ENCODE measurements around the gene OR7E24. TPM values are rescaled to one million over a fixed set of nuclear protein-coding genes. Genes with fewer than 3 reads are reported as not detected.
A peak's percentile ranks its signal among the peaks of the same experiment; 100 is the strongest.
"Not testable (repeated sequence)": the region's sequence is repeated elsewhere in the genome, so short reads cannot be mapped to it uniquely, and the experiment has no call there.

OR7E24 gene
- not detected for polyA plus RNA-seq (ENCODE audit: insufficient read length)

DNA sequence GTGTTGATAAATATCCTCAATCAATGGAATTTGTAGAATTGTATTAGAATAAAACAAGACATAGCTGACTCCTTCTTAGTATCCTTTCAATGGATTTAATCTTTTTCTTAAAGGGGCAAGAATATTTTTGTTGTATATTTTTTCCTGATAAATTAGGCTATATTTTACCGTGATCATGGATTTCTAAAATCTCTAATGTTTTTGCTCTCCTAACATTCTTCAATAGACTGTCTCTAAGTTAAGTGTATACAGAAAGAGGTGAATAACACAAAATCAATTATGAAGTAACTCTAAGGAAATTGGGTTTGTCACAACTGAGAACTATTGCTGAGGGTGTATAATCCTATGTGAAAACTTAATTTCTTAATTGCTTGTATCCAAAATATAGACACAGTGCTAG lies at the start of gene OR7E24:
Gene OR7E24, plus strand, starts transcription at position 301 of the 400 bp plus-strand sequence. CDS start 114 bp downstream, outside the sequence.
- no peak for DNase-seq (ENCODE audit: low read depth)

DNA sequence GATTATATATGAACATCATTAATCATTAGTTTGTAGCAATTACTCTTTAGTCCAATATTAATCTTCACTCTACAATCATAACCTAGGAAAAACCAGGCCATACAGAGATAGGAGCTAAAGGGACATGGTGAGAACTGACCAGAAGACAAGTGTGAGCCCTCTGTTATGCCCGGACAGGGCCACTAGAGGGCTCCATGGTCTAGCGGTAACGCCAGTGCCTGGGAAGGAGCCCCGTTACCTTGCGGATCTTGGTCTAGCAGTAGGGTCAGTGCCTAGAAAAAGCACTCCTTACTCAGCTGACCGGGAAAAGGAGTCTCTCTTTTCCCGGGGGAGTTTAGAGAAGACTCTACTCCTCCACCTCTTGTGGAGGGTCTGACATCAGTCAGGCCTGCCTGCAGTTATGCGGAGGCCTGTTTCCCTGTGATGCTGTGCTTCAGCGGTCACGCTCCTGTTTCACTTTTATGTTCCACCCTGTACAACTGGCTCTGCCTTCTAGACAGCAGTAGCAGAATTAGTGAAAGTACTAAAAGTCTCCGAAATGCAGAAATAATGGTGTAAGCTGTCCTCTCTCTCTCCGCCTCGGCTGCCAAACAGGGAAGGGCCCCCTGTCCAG lies 45.1 kb upstream of the OR7E24 start:
- DNase-seq (ENCODE audit: low read depth), result peak; percentile 24

DNA sequence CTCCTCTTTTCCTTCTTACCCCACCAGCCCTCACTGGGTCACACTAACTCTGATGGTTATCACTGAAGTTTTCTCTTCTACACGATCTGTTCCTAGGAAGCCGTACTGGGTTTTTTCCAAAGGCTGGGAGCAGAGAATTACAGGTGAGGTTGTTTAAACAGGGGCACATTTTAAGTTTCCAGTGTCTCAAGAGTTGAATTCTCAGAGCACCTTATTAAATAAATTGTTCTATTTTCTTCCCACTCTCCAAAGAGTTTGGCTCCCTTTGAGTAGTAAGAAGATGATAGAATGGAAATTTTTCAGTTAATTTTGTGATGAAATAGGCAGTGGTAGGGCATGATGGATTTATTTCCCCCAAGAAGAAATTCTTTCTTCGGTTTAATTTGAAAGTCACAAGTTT lies 31.2 kb upstream of the OR7E24 start, which contains the start of gene OR7D4:
Gene OR7D4, minus strand, starts transcription at position 101 of the 400 bp plus-strand sequence. CDS start 4,752 bp downstream, outside the sequence.
- DNase-seq (ENCODE audit: low read depth), result no peak

DNA sequence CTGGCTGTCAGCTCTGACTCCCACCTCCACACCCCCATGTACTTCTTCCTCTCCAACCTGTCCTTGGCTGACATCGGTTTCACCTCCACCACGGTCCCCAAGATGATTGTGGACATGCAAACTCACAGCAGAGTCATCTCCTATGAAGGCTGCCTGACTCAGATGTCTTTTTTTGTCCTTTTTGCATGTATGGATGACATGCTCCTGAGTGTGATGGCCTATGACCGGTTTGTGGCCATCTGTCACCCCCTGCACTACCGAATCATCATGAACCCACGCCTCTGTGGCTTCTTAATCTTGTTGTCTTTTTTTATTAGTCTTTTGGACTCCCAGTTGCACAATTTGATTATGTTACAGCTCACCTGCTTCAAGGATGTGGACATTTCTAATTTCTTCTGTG lies 506 bp downstream of the OR7E24 start:
- DNase-seq (ENCODE audit: low read depth), result no peak

- DNase-seq (ENCODE audit: low read depth), result not testable (repeated sequence)
Observed at GRCh38 chr19:9283485-9283884, 32.8 kb downstream of the OR7E24 start.

- DNase-seq (ENCODE audit: low read depth), result no peak
Observed at GRCh38 chr19:9289231-9289884, 38.6 kb downstream of the OR7E24 start.

DNA sequence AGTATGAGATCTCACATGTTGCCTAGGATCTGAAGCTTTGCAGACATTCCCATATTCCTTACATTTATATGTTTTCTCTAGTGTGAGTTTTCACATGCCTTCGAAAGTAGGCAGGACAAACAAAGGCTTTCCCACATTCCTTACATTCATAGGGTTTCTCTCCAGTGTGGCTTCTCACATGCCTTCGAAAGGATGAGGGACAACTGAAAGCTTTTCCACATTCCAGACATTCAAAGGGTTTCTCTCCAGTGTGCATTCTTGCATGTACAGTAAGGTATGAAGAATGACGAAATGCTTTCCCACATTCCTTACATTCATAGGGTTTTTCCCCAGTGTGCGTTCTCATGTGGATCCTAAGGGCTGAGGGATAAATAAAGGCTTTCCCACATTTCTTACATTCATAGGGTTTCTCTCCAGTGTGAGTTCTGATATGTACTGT lies 44.7 kb downstream of the OR7E24 start:
- no peak for DNase-seq (ENCODE audit: low read depth)

DNA sequence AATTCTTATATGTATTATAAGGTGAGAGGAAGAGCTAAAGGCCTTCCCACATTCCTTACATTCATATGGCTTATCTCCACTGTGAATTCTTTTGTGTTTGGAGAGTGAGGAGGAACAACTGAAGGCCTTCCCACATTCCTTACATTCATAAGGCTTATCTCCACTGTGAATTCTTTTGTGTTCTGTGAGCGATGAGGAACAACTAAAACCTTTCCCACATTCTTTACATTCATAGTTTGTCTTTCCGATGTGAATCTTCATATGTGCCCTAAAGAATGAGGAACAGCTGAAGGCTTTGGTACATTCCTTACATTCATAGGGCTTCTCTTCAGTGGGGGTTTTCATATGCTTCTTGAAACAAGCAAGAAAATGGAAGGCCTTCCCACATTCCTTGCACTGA lies 45.6 kb downstream of the OR7E24 start:
- DNase-seq (ENCODE audit: low read depth), result no peak

Other genes starting within 250 kb of the OR7E24 start
- not detected for gene MUC16, start 240.5 kb upstream of the OR7E24 start, polyA plus RNA-seq (ENCODE audit: insufficient read length)
- not detected for gene OR1M1, start 163.9 kb upstream of the OR7E24 start, polyA plus RNA-seq (ENCODE audit: insufficient read length)
- gene OR7G2, start 143.5 kb upstream of the OR7E24 start, polyA plus RNA-seq (ENCODE audit: insufficient read length), result 0.08 TPM
- gene OR7G1, start 135.2 kb upstream of the OR7E24 start, polyA plus RNA-seq (ENCODE audit: insufficient read length), result not detected
- not detected for gene OR7G3, start 124.0 kb upstream of the OR7E24 start, polyA plus RNA-seq (ENCODE audit: insufficient read length)
- 17.4 TPM for gene ZNF317, start 110.5 kb upstream of the OR7E24 start, polyA plus RNA-seq (ENCODE audit: insufficient read length)
- 0.04 TPM for gene OR7D2, start 72.0 kb upstream of the OR7E24 start, polyA plus RNA-seq (ENCODE audit: insufficient read length)
- not detected for gene OR7D4, start 31.3 kb upstream of the OR7E24 start, polyA plus RNA-seq (ENCODE audit: insufficient read length)
- 2.8 TPM for gene ZNF699, start 58.9 kb downstream of the OR7E24 start, polyA plus RNA-seq (ENCODE audit: insufficient read length)
- gene ZNF559, start 73.2 kb downstream of the OR7E24 start, polyA plus RNA-seq (ENCODE audit: insufficient read length), result 25.6 TPM
- gene ZNF177, start 112.1 kb downstream of the OR7E24 start, polyA plus RNA-seq (ENCODE audit: insufficient read length), result 5.5 TPM
- gene ZNF266, start 184.6 kb downstream of the OR7E24 start, polyA plus RNA-seq (ENCODE audit: insufficient read length), result 21.7 TPM
- 0.09 TPM for gene ZNF560, start 247.7 kb downstream of the OR7E24 start, polyA plus RNA-seq (ENCODE audit: insufficient read length)

Measured in forelimb muscle (tissue), 1 donor.